ENCODE measurements around the gene MIOX. TPM values are rescaled to one million over a fixed set of nuclear protein-coding genes. Genes with fewer than 3 reads are reported as not detected.

Gene MIOX
- total and polyA plus RNA-seq, 2 of the 13 experiments (the other 11 are each of a cell fraction or from before 2014, with no cell fraction given) = 1.5 to 2.9 TPM

DNA sequence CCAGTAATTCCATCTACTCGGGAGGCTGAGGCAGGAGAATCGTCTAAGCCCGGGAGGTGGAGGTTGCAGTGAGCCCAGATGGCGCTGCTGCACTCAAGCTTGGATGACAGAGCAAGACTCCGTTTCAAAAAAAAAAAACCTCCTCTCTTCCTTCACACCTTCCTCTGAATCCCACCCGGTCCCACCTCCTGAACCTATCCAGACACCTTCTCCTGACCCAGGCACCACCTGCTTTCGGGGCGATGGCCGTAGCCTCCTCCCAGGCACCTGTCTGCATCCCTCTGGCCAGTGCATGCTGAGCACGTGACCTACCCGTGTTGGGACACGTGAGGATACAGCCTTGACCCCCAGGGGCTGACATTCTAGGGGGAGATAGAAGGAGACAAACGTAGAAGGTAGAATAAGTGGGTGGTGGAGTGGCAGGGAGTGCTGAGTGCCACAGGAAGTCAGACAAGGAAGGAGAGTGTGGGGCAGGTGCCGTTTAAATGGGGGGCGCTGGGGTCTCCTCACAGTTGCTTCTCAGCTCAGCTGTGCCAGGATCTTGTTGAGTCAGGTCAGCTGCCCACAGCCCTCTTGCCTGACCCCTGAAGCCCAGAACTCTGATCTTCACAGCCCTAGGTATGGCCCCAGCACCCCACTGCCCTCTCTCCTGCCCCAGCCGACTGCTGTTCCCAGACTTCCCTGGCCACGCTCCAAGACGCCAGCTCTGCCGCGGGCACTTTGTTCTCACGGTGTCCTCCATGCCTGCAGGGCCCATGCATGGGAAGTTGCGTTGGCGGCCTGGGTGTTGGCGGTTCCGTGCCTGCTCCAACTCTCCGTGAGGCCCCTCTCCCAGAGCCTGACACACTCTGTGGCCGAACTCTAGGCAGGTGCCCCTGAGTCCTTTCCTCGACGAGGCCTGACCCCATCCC lies 1.2 kb upstream of the MIOX start (continued):
- TF ChIP-seq TBP (CRISPR knock-in tag; IDR thresholded peaks at IDR 0.05) (no peak), BHLHE40 (IDR thresholded peaks at IDR 0.05; ENCODE audit: low read length) (peak; percentile 94), SIN3A (IDR thresholded peaks at IDR 0.05; ENCODE audit: borderline replicate concordance, low read depth, low read length) (no peak), YY1 (IDR thresholded peaks at IDR 0.05; ENCODE audit: insufficient read depth, insufficient replicate concordance, low read depth, low read length) (peak; percentile 34), ZNF790 (CRISPR knock-in tag; IDR thresholded peaks at IDR 0.05; ENCODE audit: borderline replicate concordance) (no peak)

DNA sequence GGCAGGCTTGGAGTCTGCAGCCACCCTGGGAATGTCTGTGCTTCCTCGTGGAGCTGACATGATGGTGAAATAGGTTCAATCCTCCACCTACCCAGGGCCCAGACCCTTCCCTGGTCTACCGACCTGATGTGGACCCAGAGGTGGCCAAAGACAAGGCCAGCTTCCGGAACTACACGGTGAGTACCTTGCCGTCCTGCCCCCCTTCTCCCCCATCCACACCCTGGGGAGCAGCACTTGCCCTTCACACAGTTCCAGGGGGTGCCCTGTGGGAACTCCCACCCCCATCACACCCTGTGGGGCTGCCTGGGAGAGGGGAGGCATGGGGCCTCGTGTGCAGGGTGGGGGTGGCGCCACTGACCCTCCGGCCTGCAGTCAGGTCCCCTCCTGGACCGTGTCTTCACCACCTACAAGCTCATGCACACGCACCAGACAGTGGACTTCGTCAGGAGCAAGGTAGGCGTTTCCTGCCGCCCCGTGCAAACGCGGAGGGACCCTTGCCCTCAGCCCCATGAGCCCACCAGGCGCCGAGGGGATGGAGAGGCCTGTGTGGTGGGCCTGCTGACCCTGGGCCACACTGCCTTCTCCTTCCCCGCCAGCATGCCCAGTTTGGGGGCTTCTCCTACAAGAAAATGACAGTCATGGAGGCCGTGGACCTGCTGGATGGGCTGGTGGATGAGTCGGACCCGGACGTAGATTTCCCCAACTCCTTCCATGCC lies 789 bp downstream of the MIOX start:
- Histone ChIP-seq H3K27me3 (ENCODE audit: control insufficient read depth in 1 of 2, insufficient read depth in 2 of 2, low read length in 2 of 2) (no peaks in the 10 kb centered on the region), H3K36me3 (replicated peaks in 1 of 2; ENCODE audit: control insufficient read depth in 1 of 2, insufficient read depth in 2 of 2, low read length in 2 of 2) (no peaks in the 10 kb centered on the region), H3K79me2 (ENCODE audit: insufficient read depth, low read length) (no peaks in the 10 kb centered on the region), H2AFZ (ENCODE audit: low read length) (no peak overlapping the region), H3K4me2 (ENCODE audit: low read depth, low read length) (peak overlapping the region; percentile 87), H3K27ac (ENCODE audit: extremely low read length, insufficient read depth, low read length) (no peak overlapping the region), H4K20me1 (ENCODE audit: insufficient read depth, low read length) (no peaks in the 10 kb centered on the region; the same call in 1 of the 2 replicates), H3K4me3 (replicated peaks in 1 of 3; ENCODE audit: insufficient read depth in 1 of 3, low read depth in 2 of 3, low read length in 3 of 3) (peak overlapping the region; percentile 8 to 64 (median 22); a peak in 5 of 6 replicates), H3K9ac (ENCODE audit: insufficient read depth, low read depth, low read length) (peak overlapping the region; percentile 49; the same call in 1 of the 2 replicates), H3K4me1 (ENCODE audit: insufficient read depth, low read length) (peaks cover 56% of the 10 kb centered on the region), H3K9me3 (ENCODE audit: low read length) (no peaks in the 10 kb centered on the region)
- DNase-seq (ENCODE audit: low spot score) (no peak), FAIRE-seq (no peak), ATAC-seq (peak; percentile 7)
- CTCF ChIA-PET (ENCODE audit: low intra/inter-chr PET ratio, low total read pairs) = no interaction called here
- POLR2A ChIA-PET = interaction anchor here (1.1 to 1.5 kb wide), 3 partner anchors 9 to 95 kb away, joined by 3 to 5 read pairs (median 4); partner anchors contain the start of gene CHKB
- BruUV-seq (replicated peaks) = no TSS peak
- in situ Hi-C loops (cut with HindIII; ENCODE audit: extremely low pct_ligation_motif_present, low pct_unique_long_range_greater_than_20kb) (no loop called here), intact Hi-C loops (cut with micrococcal nuclease; ENCODE audit: unreplicated experiment) (no loop called here)
- WGBS (ENCODE audit: low lambda C conversion rate) = 45% methylated on average over 11 of the region's 23 CpGs
- TF ChIP-seq, protein P1, sequence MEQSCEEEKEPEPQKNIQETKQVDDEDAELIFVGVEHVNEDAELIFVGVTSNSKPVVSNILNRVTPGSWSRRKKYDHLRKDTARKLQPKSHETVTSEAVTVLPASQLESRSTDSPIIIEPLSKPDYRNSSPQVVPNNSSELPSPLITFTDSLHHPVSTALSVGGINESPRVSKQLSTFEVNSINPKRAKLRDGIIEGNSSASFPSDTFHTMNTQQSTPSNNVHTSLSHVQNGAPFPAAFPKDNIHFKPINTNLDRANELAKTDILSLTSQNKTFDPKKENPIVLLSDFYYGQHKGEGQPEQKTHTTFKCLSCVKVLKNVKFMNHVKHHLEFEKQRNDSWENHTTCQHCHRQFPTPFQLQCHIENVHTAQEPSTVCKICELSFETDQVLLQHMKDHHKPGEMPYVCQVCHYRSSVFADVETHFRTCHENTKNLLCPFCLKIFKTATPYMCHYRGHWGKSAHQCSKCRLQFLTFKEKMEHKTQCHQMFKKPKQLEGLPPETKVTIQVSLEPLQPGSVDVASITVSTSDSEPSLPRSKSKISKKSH (CRISPR knock-in tag; IDR thresholded peaks at IDR 0.05; ENCODE audit: borderline replicate concordance) = peak; percentile 36; the same call in 1 of the 2 replicates
- TF ChIP-seq EHMT2 (IDR thresholded peaks at IDR 0.05; ENCODE audit: borderline replicate concordance, low read depth, low read length) (no peak), ETV5 (CRISPR knock-in tag; IDR thresholded peaks at IDR 0.05; ENCODE audit: borderline replicate concordance) (0 out of 2 replicates have a peak, but pooled peaks have one; percentile 2), THAP11 (CRISPR knock-in tag; IDR thresholded peaks at IDR 0.05) (0 out of 2 replicates have a peak, but pooled peaks have one; percentile 0), ZNF724P (CRISPR knock-in tag; IDR thresholded peaks at IDR 0.05; ENCODE audit: borderline replicate concordance) (0 out of 2 replicates have a peak, but pooled peaks have one; percentile 58), NR2C2 (CRISPR knock-in tag; IDR thresholded peaks at IDR 0.05; ENCODE audit: borderline replicate concordance) (no peak; the same call in 1 of the 2 replicates)
- TF ChIP-seq, protein P2, sequence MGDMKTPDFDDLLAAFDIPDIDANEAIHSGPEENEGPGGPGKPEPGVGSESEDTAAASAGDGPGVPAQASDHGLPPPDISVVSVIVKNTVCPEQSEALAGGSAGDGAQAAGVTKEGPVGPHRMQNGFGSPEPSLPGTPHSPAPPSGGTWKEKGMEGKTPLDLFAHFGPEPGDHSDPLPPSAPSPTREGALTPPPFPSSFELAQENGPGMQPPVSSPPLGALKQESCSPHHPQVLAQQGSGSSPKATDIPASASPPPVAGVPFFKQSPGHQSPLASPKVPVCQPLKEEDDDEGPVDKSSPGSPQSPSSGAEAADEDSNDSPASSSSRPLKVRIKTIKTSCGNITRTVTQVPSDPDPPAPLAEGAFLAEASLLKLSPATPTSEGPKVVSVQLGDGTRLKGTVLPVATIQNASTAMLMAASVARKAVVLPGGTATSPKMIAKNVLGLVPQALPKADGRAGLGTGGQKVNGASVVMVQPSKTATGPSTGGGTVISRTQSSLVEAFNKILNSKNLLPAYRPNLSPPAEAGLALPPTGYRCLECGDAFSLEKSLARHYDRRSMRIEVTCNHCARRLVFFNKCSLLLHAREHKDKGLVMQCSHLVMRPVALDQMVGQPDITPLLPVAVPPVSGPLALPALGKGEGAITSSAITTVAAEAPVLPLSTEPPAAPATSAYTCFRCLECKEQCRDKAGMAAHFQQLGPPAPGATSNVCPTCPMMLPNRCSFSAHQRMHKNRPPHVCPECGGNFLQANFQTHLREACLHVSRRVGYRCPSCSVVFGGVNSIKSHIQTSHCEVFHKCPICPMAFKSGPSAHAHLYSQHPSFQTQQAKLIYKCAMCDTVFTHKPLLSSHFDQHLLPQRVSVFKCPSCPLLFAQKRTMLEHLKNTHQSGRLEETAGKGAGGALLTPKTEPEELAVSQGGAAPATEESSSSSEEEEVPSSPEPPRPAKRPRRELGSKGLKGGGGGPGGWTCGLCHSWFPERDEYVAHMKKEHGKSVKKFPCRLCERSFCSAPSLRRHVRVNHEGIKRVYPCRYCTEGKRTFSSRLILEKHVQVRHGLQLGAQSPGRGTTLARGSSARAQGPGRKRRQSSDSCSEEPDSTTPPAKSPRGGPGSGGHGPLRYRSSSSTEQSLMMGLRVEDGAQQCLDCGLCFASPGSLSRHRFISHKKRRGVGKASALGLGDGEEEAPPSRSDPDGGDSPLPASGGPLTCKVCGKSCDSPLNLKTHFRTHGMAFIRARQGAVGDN (CRISPR knock-in tag; IDR thresholded peaks at IDR 0.05) = peak; percentile 81
- TF ChIP-seq, protein P3, sequence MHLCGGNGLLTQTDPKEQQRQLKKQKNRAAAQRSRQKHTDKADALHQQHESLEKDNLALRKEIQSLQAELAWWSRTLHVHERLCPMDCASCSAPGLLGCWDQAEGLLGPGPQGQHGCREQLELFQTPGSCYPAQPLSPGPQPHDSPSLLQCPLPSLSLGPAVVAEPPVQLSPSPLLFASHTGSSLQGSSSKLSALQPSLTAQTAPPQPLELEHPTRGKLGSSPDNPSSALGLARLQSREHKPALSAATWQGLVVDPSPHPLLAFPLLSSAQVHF (CRISPR knock-in tag; IDR thresholded peaks at IDR 0.05) = no peak
